A673 (cell line): ENCODE data around the gene ST6GALNAC6. TPM values are rescaled to one million over a fixed set of nuclear protein-coding genes. Genes with fewer than 3 reads are reported as not detected.

Experiments used
- BruUV-seq: library from RNA; stranded (reverse); fragments of 400-500 nt; replicated peaks from 2 replicates; lab custom pipeline; 2021; lab: Mats Ljungman, UMichigan
- CTCF ChIA-PET: fragments of 300-600 bp; sonication (Branson Sonifier 250); formaldehyde crosslinking; loops from one replicate; lab custom pipeline; 2022; ENCODE audit warnings: antibody characterized with exemption; lab: Charles Lee
- POLR2A ChIA-PET: fragments of 300-600 bp; sonication (Branson Sonifier 250); formaldehyde crosslinking; loops from one replicate; lab custom pipeline; 2022; ENCODE audit warnings: antibody characterized with exemption; ENCODE audit not compliant: low non-redundant PET; lab: Charles Lee
- DNase-seq: peaks from one replicate; pipeline ENCODE4 v3.0.0-alpha.2; 2015; ENCODE audit warnings: low spot score
- H3K27ac ChIP-seq: fragments of 200-600 bp; sonication (generic); 2 replicates; pipeline ENCODE4 v1.5.1; 2016; ENCODE audit warnings: mixed run types, low read depth, mild to moderate bottlenecking, mixed read lengths, antibody characterized with exemption, low read length; ENCODE audit not compliant: poor library complexity, severe bottlenecking
- H3K27me3 ChIP-seq: fragments of 200-600 bp; sonication (generic); replicated peaks from 2 replicates; pipeline ENCODE4 v1.6.1; 2017; ENCODE audit warnings: mixed run types, low read depth, mild to moderate bottlenecking, mixed read lengths, antibody characterized with exemption, low read length; ENCODE audit not compliant: insufficient read depth, poor library complexity
- H3K36me3 ChIP-seq: fragments of 200-600 bp; sonication (generic); 2 replicates; pipeline ENCODE4 v1.6.1; 2016; ENCODE audit warnings: mixed run types, mild to moderate bottlenecking, mixed read lengths, antibody characterized with exemption, low read length; ENCODE audit not compliant: insufficient read depth, poor library complexity, severe bottlenecking
- H3K4me1 ChIP-seq: fragments of 200-600 bp; sonication (generic); 2 replicates; pipeline ENCODE4 v1.6.1; 2017; ENCODE audit warnings: mixed run types, mild to moderate bottlenecking, mixed read lengths, antibody characterized with exemption, low read length; ENCODE audit not compliant: insufficient read depth, poor library complexity, severe bottlenecking
- H3K4me3 ChIP-seq: fragments of 200-600 bp; sonication (generic); 2 replicates; pipeline ENCODE4 v1.5.1; 2016; ENCODE audit warnings: low read depth, mixed run types, mild to moderate bottlenecking, mixed read lengths, low read length; ENCODE audit not compliant: poor library complexity, severe bottlenecking
- H3K9me3 ChIP-seq: fragments of 200-600 bp; sonication (generic); 2 replicates; pipeline ENCODE4 v1.6.1; 2016; ENCODE audit warnings: mixed run types, low read depth, mild to moderate bottlenecking, mixed read lengths, antibody characterized with exemption, low read length; ENCODE audit not compliant: poor library complexity, severe bottlenecking
- EZH2 ChIP-seq: fragments of 200-600 bp; sonication (generic); IDR thresholded peaks from 2 replicates; pipeline ENCODE4 v1.6.1; 2017; ENCODE audit warnings: borderline replicate concordance, low read depth, mild to moderate bottlenecking, mixed read lengths, antibody characterized with exemption, low read length; ENCODE audit not compliant: poor library complexity, severe bottlenecking
- intact Hi-C: fragments of 100-400 bp; cut with micrococcal nuclease; formaldehyde crosslinking; loops from one replicate; pipeline ENCODE4 v1.10.0; 2022; ENCODE audit not compliant: unreplicated experiment
- total RNA-seq: library from RNA; stranded (reverse); gene quantifications from 2 replicates; pipeline ENCODE4 v1.2.3, GENCODE V29; 2021
- TF ChIP-seq, protein P1 (sequence below): fragments of 300-800, 200-600 bp; sonication (generic); conservative IDR thresholded peaks from 2 replicates; pipeline ENCODE4 v1.5.1; 2017; ENCODE audit warnings: low read depth, mild to moderate bottlenecking, antibody characterized with exemption, low read length, moderate library complexity, mixed read lengths

The ST6GALNAC6 gene
- total RNA-seq, 1 experiment from 2014 or later = 34.7 TPM

DNA sequence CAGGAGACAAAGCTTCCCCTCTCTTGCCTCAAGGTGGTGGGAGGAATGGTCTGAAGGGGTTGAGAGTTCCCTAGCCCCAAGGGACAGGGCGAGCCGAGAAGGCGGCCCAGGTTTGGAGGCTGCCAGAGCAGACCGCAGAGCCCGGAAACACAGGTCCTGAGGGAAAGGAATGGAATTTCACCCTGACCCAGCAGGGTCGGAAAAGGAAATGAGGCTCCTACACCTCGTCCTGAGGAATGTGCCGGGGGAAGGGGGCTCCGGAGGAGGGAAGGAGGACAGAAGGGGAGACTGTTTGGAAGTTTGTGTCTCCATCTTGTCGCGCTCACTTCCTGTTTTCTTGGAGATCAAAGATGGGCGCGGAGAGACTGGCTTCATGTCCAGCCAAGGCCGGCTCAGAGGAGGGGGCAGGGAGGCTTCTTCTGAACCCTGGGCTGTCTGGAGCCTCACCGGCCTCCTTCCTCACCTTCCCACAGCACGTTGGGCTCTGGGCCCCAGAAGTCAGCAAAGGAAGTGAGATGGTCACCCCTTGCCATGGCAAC lies 54.5 kb downstream of the ST6GALNAC6 start:
- TF ChIP-seq EZH2 = no peak
- TF ChIP-seq, protein P1, sequence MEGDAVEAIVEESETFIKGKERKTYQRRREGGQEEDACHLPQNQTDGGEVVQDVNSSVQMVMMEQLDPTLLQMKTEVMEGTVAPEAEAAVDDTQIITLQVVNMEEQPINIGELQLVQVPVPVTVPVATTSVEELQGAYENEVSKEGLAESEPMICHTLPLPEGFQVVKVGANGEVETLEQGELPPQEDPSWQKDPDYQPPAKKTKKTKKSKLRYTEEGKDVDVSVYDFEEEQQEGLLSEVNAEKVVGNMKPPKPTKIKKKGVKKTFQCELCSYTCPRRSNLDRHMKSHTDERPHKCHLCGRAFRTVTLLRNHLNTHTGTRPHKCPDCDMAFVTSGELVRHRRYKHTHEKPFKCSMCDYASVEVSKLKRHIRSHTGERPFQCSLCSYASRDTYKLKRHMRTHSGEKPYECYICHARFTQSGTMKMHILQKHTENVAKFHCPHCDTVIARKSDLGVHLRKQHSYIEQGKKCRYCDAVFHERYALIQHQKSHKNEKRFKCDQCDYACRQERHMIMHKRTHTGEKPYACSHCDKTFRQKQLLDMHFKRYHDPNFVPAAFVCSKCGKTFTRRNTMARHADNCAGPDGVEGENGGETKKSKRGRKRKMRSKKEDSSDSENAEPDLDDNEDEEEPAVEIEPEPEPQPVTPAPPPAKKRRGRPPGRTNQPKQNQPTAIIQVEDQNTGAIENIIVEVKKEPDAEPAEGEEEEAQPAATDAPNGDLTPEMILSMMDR = no peak
- CTCF ChIA-PET = interaction anchor here (0.6 kb wide), 1 partner anchor 256 kb away, joined by 4 read pairs; no protein-coding TSS in a partner anchor
- peaks cover 7% of the 10 kb centered on the region for H3K9me3 ChIP-seq
- H3K4me1 ChIP-seq = no peaks in the 10 kb centered on the region
- intact Hi-C loops = no loop called here
- no TSS peak for BruUV-seq
- H3K36me3 ChIP-seq = no peaks in the 10 kb centered on the region
- POLR2A ChIA-PET = no interaction called here
- no peak overlapping the region for H3K27ac ChIP-seq
- DNase-seq = no peak
- no peak overlapping the region for H3K4me3 ChIP-seq
- no peaks in the 10 kb centered on the region for H3K27me3 ChIP-seq

DNA sequence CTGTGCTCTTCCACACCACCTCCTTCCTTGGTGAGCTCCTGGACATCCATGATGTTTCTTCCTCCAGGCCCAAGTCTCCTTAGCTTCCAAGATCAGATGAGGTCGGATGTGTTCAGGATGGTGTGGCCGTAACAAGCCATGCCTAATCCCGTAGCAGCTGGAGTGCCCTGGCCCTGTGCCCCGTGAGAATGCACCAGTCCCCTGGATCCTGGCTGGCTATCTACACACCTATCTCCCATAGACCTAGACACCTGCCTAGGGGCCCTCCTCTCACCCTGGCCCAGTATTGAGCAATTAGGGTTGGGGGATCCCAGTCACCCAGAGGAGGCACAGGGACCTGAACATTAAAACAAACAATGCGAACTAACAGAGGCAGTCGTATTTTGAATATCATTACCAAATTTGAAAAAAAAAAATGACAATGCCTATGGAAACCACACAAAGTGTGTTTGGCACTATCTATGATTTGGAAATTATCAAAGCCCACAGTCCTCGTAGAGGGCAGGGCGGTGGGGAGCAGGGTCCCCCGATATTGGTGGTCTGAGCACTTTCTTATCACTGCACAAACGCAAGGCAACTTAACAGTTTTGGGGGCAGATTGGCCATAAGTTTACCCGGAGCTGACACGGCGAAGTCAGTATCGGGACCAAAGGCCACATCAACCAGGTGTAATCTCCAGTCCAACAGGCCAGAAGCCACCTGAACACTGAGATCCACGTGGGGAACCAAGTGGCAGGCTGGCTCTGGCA lies 58.1 kb downstream of the ST6GALNAC6 start:
- DNase-seq = no peak
- H3K4me1 ChIP-seq = no peaks in the 10 kb centered on the region
- H3K36me3 ChIP-seq = no peaks in the 10 kb centered on the region
- BruUV-seq = no TSS peak
- ChIA-PET CTCF (no interaction called here), POLR2A (no interaction called here)
- H3K4me3 ChIP-seq = no peak overlapping the region
- intact Hi-C loops = no loop called here
- TF ChIP-seq EZH2 = no peak
- TF ChIP-seq, protein P1 = no peak
- H3K9me3 ChIP-seq = no peaks in the 10 kb centered on the region
- H3K27ac ChIP-seq = no peak overlapping the region
- H3K27me3 ChIP-seq = no peaks in the 10 kb centered on the region

DNA sequence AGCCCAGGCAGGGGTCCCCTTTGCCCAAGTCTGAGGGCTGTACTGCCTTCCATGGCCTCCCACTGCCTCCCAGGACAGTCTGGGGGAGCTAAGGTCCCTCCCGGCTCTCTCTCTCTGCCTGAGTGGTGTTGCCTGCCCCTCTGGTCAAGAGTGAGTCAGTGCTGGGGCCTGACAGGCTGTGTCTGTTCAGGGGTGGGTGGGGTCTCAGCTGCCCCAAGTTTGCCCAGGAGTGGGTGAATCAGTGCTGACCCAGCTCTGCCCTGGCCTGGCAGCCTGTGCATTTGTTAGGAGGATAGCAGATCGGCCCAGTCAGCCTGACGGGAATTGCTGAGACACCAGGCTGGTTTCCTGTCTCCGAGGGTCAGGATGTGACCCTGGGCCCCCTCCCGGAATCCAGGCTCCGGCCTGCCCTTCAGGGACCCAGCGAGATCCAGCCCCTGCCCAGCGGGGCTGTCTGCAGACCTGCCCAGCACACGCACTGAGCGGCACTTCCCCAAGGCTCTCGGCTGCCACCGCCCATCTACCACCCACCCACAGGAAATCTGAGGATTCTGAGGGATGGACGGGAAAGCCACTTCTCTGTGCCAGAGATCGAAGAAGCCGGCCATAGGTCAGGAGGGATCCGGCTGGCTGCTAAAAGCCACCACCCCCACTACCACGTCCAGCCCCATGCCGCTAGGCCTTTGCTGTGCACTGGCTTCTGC lies 60.9 kb downstream of the ST6GALNAC6 start:
- H3K27me3 ChIP-seq = no peaks in the 10 kb centered on the region
- BruUV-seq = no TSS peak
- intact Hi-C loops = no loop called here
- H3K27ac ChIP-seq = no peak overlapping the region
- CTCF ChIA-PET = no interaction called here
- H3K36me3 ChIP-seq = no peaks in the 10 kb centered on the region
- no peak overlapping the region for H3K4me3 ChIP-seq
- POLR2A ChIA-PET = no interaction called here
- no peaks in the 10 kb centered on the region for H3K4me1 ChIP-seq
- TF ChIP-seq, protein P1 = no peak
- no peak for TF ChIP-seq EZH2
- no peak for DNase-seq
- no peaks in the 10 kb centered on the region for H3K9me3 ChIP-seq
